Neural progenitor cell (in vitro differentiated cells): Measurements from ENCODE around the gene ESPN.

Source experiments
- EZH2 ChIP-seq: fragments of 200-600 bp; sonication (generic); IDR thresholded peaks from 2 replicates; pipeline ENCODE4 v1.6.1; 2017; ENCODE audit warnings: antibody characterized with exemption, mild to moderate bottlenecking, moderate library complexity
- EZH2phosphoT487 ChIP-seq: fragments of 200-600 bp; sonication (generic); IDR thresholded peaks from 2 replicates; pipeline ENCODE4 v1.6.1; 2017; ENCODE audit warnings: antibody characterized with exemption
- TF ChIP-seq, protein P1 (sequence below): fragments of 200-600 bp; sonication (generic); IDR thresholded peaks from 2 replicates; pipeline ENCODE4 v1.5.1; 2017; ENCODE audit warnings: antibody characterized with exemption, mild to moderate bottlenecking

DNA sequence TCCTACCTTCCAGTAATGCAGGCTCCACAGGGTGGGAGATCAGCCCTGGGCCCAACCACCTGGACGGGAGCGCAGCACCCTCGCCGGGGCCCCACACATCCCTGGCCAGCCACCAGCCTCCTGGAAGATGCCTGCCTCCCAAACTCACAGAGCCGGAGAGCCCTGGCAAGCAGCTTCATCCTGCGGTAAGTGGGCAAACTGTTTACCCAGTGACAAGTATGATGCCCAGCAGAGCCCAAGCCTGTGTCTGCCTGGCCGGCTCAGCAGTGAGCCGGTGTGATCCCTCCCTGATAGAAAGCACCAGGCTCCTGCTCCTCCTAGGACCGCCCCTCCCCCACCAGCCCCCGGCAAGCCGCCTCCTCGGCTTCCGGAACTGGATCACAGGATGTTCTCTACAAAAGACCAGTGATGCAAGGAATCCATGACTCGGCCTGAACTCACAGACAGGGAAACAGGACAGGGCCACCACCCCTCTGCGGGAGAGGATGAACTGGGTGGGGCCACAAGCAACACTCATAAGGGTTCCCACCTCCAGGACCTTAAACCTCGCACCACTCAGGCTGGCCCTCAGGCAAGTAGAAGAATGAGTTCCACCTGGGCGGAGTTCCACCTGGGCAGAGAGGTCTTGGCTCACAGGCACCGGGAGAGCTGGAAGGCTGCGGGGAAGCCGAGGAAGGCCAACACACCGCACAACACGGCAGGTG, 38.9 kb upstream of the ESPN start:
- no peak for TF ChIP-seq EZH2phosphoT487
- TF ChIP-seq, protein P1, sequence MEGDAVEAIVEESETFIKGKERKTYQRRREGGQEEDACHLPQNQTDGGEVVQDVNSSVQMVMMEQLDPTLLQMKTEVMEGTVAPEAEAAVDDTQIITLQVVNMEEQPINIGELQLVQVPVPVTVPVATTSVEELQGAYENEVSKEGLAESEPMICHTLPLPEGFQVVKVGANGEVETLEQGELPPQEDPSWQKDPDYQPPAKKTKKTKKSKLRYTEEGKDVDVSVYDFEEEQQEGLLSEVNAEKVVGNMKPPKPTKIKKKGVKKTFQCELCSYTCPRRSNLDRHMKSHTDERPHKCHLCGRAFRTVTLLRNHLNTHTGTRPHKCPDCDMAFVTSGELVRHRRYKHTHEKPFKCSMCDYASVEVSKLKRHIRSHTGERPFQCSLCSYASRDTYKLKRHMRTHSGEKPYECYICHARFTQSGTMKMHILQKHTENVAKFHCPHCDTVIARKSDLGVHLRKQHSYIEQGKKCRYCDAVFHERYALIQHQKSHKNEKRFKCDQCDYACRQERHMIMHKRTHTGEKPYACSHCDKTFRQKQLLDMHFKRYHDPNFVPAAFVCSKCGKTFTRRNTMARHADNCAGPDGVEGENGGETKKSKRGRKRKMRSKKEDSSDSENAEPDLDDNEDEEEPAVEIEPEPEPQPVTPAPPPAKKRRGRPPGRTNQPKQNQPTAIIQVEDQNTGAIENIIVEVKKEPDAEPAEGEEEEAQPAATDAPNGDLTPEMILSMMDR, result no peak
- no peak for TF ChIP-seq EZH2
